NB4 (cell line): ENCODE measurements around the gene CHD9NB.

Experiments used
- CTCF ChIP-seq: IDR thresholded peaks from one replicate; pipeline ENCODE4 v1.5.1; 2012; ENCODE audit warnings: low read depth, low read length
- MAX ChIP-seq: IDR thresholded peaks from 2 replicates; pipeline ENCODE4 v1.6.1; 2011; ENCODE audit warnings: low read depth, low read length
- MYC ChIP-seq: IDR thresholded peaks from 2 replicates; pipeline ENCODE4 v1.6.1; 2011; ENCODE audit warnings: low read depth, low read length
- POLR2A ChIP-seq: IDR thresholded peaks from 2 replicates; pipeline ENCODE4 v1.6.1; 2011; ENCODE audit warnings: mild to moderate bottlenecking; ENCODE audit not compliant: insufficient read length; ENCODE audit errors: extremely low read depth

GRCh38 chr16:53057658-53058057, 5.0 kb upstream of the CHD9NB start:
- TF ChIP-seq POLR2A (no peak), CTCF (no peak), MYC (no peak), MAX (no peak)
